Mammary epithelial cell (primary cell): ENCODE data around the gene AFG1L.

ENCODE experiments used
- EZH2 ChIP-seq: IDR thresholded peaks from 2 replicates; pipeline ENCODE4 v1.6.1; 2012; ENCODE audit warnings: low read length, inconsistent platforms, borderline replicate concordance
- TF ChIP-seq, protein P1 (sequence below), 2 donors: IDR thresholded peaks in 1 of 2; conservative IDR thresholded peaks in 1 of 2; 2 replicates each; pipeline ENCODE4 v1.5.1; 2011 to 2012; ENCODE audit warnings: inconsistent platforms in 2 of 2, low read length in 2 of 2, mild to moderate bottlenecking in 2 of 2, control low read depth in 1 of 2, low read depth in 1 of 2; ENCODE audit not compliant: insufficient read depth in 1 of 2; ENCODE audit errors: extremely low read depth in 1 of 2

DNA sequence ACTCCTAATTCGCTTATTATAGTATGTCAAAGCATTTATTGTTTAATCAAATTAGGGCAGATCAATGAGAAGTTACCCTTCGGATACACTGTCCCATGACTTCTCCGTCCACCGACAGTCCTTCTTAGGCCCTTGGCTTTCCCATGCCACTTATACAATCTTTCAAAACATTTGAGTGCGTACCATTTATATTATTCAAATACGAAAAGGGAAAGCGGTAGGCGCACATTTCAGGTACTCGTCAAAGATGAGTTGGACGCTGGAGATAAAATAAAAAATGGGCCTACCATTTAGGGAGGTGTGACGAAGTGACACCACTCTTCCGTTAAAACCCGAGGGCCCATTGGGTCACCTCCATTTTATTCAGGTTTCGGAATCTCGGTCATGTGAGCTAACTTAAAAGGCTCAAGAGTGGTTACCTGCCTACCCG, 542 bp upstream of the AFG1L start:
- TF ChIP-seq, protein P1, sequence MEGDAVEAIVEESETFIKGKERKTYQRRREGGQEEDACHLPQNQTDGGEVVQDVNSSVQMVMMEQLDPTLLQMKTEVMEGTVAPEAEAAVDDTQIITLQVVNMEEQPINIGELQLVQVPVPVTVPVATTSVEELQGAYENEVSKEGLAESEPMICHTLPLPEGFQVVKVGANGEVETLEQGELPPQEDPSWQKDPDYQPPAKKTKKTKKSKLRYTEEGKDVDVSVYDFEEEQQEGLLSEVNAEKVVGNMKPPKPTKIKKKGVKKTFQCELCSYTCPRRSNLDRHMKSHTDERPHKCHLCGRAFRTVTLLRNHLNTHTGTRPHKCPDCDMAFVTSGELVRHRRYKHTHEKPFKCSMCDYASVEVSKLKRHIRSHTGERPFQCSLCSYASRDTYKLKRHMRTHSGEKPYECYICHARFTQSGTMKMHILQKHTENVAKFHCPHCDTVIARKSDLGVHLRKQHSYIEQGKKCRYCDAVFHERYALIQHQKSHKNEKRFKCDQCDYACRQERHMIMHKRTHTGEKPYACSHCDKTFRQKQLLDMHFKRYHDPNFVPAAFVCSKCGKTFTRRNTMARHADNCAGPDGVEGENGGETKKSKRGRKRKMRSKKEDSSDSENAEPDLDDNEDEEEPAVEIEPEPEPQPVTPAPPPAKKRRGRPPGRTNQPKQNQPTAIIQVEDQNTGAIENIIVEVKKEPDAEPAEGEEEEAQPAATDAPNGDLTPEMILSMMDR (conservative IDR thresholded peaks at IDR 0.05 in 1 of 2, IDR thresholded peaks at IDR 0.05 in 1 of 2; ENCODE audit: extremely low read depth in 1 of 2, insufficient read depth in 1 of 2, low read depth in 1 of 2, low read length in 2 of 2): no peak
- TF ChIP-seq EZH2: no peak
